HG03045 (cell line): Measurements from ENCODE around the gene CUX1.

Experiments used
- ATAC-seq: cut with Tn5 transposase; IDR thresholded peaks from one replicate; pipeline ENCODE4 v1.9.1; 2021; ENCODE audit warnings: mild to moderate bottlenecking, moderate library complexity; ENCODE audit not compliant: unreplicated experiment

Gene CUX1

GRCh38 chr7:101951757-101952156, 134.3 kb downstream of the CUX1 start:
- no peak for ATAC-seq

DNA sequence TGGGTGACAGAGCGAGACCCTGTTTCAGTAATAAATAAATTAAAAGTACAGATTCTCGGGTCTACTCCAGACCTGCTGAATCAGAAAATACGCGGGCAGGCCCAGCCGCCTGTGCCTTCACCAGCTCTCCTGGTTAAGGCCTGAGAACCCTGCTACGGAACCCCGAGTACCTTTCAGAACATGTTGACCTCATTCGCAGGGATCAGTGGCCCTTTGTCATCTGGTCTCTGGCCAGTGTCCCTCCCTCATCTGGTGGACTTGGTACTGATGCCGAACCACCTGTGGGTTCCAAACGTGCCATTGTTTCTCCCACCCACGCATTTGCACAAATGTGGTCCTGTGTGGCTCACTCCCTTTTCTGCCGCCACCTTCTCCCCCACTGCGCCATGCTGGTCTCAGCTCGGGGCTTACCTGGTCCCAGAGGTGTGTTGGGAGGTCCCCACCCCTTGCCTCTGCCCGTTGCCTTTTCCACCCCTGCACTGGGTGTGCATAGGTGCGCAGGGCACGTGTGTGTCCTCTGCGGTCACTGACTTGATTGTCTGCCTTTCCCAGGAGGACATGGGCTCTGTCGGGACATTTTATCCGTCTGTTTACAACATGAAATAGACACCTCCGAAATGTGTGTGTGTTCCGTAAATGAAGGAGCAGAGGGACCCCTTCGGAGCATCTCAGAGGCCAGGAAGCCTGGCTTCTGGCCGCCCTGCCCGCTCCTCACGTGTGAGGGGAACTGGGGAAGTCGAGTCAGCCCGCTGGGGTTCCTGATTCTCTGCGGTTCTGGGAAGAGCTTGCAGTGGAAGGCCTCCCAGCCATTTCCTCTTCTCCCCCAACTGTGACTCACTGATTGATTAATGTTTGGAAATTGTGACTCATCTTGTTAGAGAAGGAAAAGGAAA, 135.2 kb downstream of the CUX1 start:
- ATAC-seq, result no peak

- ATAC-seq, result peak; percentile 56
These were observed 135.9 kb downstream of the CUX1 start for GRCh38 chr7:101953248-101953819.

- no peak for ATAC-seq
These were observed 137.1 kb downstream of the CUX1 start for GRCh38 chr7:101954499-101954898.

DNA sequence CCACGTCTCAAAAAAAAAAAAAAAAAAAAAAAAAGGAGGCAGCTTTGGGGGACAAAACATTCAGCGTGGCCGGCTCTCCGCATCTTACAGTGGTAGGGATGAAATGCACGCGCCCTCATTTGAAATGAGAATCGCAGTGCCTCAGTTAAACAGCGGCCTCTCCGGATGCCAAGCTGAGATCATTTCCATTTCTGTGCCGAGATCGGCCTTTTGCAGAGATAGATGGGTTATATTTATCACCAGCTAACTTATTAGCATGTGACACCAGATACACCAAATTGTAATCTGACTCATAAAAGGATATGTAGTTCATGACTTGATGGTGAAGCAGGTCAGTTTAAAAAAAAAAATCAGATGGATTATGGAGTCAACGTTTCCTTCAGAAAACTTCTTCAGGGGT, 138.7 kb downstream of the CUX1 start:
- ATAC-seq, result no peak

DNA sequence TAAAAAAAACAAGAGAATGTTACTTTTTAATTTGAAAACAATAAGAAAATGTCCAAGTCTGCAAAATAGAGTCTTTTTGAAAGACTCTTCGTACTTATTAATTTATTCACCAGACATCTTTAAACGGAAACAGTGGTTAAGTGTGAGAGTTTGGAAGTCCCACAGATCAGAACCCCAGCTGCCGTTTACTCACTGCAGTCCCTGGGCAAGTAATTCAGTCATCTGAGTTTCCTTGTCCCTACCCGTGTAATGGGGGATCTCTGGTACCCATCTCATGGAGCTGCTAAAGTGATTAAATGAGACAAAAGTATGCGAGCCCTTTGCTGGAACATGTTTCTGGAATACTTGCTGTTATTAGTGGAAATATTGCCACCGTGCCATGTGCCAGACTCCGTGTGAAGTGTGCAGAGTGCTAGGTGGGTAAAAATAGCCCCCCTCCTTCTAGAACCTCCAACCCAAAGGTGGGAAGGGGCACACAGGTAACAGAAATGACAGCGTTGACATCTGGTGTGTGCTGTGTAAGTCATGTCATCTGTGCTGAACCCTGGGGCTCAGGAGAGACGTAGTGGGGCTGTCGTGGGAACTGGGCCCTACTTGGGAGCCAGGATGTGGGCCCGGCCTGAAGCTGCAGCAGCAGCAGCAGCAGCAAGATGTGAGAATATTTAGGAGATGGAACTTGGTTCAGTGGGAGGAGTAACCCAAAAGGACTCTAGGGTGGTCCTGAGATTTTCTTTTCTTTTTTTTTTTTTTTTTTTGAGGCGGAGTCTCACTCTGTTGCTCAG, 140.5 kb downstream of the CUX1 start:
- ATAC-seq, result no peak

- no peak for ATAC-seq
These were observed 141.9 kb downstream of the CUX1 start for GRCh38 chr7:101959342-101959741.

GRCh38 chr7:101959829-101960228, 142.4 kb downstream of the CUX1 start:
- no peak for ATAC-seq

DNA sequence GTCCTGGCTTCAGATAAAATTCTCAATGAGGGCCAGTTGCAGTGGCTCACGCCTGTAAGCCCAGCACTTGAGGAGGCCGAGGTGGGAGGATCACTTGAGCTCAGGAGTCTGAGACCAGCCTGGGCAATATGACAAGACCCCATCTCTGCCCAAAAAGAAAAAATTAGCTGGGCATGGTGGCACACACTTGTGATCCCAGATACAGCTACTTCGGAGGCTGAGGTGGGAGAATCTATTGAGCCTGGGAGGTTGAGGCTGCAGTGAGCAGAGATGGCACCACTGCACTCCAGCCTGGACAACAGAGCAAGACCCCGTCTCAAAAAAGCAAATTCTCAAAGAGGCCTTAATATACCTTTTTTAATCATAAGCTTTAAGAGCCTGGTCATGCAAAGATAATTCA, 142.9 kb downstream of the CUX1 start:
- ATAC-seq, result no peak

GRCh38 chr7:101960985-101961708, 143.7 kb downstream of the CUX1 start:
- no peak for ATAC-seq

DNA sequence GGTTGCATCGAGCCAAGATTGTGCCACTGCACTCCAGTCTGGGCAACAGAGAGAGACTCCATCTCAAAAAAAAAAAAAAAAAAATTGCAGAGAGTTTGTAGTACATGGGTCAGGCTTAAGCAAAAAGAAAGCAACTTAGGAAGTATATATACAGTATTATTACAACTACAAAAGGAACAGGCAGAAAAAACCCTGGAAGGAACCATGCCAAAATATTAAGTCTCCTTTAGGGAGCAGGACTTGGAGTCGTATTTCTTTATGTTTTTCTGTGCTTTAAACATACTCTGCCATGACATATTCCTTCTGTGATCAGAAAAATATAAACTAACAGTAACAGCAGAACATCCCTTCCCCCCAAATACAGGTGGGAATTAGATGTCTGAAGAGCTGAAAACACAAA, 144.4 kb downstream of the CUX1 start:
- ATAC-seq, result no peak

- ATAC-seq, result no peak
These were observed 146.3 kb downstream of the CUX1 start for GRCh38 chr7:101963693-101964092.

GRCh38 chr7:101964680-101965452, 147.4 kb downstream of the CUX1 start:
- ATAC-seq, result no peak

DNA sequence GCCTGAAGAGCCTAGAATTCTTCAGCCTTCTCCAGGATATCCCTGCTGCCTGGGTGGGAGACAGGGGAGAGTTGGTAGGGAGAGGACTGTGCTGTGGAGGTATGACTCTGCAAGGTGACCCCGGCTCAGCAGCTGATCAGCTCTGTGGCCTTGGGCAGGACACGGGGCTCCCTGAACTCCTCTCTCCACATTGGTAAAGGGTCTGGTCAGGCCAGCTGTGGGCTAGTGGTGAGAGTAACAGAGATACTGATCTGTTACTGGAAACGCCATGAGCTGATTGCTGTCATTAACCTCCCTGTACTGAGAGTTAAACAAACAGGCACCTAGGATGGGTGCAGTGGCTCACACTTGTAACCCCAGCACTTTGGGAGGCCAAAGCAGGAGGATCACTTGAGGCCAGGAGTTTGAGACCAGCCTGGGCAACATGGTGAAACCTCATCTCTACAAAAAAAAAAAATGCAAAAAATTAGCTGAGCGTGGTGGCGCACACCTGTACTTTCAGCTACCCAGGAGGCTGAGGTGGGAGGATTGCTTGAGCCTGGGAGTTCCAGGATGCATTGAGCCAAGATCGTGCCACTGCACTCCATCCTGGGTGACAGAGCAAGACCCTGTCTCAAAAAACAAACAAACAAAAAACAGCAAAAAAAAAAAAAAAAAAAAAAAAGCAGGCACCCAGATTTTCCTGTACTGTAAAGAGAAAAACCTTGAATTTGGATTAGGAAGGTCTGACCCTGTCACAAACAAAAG, 151.5 kb downstream of the CUX1 start:
- ATAC-seq, result no peak

GRCh38 chr7:101969997-101970585, 152.7 kb downstream of the CUX1 start:
- no peak for ATAC-seq

DNA sequence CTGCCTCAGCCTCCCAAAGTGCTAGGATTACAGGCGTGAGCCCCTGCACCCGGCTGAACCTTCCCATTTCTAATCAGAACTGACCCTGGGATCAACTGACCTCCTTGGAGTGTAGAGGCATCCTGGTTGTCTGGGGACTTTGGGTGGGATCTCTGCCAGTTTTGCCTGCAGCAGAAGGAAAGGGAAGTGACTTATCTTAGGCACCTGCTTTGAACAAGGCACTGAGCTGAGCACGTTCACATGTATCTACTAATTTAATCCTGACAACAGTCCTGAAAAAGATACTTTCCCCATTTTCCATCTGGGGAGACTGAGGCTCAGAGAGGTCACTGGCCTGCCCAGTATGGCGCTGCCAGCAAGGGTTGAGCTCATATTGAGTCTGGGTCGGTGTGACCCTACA, 153.4 kb downstream of the CUX1 start:
- ATAC-seq, result no peak

- ATAC-seq, result no peak
These were observed 154.0 kb downstream of the CUX1 start for GRCh38 chr7:101971457-101971856.

GRCh38 chr7:101972627-101973026, 155.2 kb downstream of the CUX1 start:
- ATAC-seq, result no peak

DNA sequence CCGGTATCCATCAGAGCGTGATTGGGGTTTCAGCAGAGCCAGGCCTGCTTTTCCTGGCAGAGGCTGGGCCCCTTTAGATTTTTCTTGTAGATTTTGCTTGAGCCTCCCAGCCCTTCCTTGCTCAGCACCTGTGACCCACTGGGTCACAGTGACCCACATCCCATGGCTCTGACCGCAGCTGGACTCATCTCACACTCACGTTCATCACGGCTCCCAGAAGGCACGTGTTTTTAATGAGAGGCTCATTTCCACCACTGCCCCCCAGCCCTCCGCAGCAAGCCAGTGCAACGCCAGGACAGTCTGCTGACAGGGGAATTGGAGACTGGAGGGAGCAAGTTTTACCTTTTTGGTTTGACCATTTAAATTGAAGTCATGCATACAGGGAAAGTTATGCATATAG, 155.7 kb downstream of the CUX1 start:
- no peak for ATAC-seq
